ENCODE results near the gene TNS1.
"Not testable (repeated sequence)": the region's sequence is repeated elsewhere in the genome, so short reads cannot be mapped to it uniquely, and the experiment has no call there.

The TNS1 gene

GRCh38 chr2:218023636-218024035 lies 20.8 kb upstream of the TNS1 start:
- H3K4me3 Mint-ChIP-seq: no peak overlapping the region
- peaks cover 5% of the 10 kb centered on the region for H3K4me1 Mint-ChIP-seq
- no peaks in the 10 kb centered on the region for H3K36me3 Mint-ChIP-seq
- H3K9me3 Mint-ChIP-seq: no peaks in the 10 kb centered on the region
- H3K27me3 Mint-ChIP-seq: peaks cover 22% of the 10 kb centered on the region
- no peak for ATAC-seq
- no peak overlapping the region for H3K27ac Mint-ChIP-seq

DNA sequence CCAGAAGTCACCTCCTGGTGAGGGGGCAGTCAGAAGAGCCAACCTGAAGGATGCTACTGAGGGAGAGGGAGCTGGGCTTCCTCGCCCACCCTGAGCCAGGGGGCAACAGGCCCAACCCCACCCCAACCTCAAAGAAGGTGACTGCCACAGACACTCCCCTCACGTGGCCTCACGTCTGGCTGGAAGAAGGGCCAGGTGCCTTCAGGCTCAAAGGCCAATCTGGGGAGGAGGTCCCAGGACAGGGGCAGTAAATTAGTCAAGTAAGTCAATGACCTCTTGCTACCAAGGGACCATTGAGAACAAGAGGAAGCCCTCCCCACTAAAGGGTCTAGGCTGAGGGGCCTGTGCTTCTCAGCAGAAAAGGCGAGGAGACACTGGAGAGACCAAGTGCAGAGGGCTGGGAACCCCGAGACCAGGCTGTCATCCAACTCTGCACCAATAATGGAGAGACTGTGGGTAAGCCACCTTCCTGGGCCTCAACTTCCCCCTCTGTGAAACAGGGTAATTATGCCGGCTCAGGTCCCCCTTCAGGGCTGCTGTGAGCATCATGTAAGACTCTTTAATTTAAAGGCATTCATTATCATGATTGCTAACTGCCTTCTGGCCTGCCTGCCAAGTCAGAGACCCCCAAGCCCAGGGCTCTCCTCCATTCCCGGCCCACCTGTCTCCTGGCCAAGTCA lies 20.2 kb upstream of the TNS1 start:
- H3K36me3 Mint-ChIP-seq: no peaks in the 10 kb centered on the region

DNA sequence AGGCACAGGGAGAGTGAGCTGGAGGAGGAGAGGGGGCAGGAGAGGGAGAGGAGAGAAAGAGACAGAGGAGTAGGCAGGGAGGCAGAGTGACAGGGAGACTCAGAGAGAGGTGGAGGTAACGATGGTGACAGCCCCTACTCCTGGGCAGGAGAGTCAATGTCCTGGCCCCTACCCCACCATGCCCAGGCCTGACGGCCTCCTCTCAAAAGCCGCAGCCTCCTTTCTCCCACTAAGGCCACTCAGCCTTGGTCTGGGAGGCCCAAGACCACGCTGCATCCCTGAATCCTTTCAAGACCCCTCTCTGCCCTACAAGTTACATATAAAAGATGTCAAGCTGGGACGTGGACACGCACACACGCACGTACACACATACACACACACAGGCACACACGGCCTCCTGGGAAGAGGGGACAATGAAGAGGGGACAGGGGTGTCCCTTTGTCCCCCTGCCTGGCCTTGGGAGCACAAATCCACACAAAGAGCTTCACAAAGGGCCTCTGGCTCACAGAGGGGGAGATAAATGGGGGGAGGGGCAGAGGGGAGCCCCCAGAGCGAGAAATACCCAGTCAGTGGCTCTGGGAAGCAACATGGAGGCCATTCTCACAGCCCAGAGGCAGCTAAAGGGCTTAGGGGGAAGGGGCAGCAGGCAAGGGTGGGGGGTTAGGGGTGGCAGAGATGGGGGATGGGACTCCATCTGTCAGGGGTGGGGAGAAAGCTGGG lies 19.5 kb upstream of the TNS1 start:
- no peak overlapping the region for H3K4me3 Mint-ChIP-seq
- H3K4me1 Mint-ChIP-seq: peaks cover 5% of the 10 kb centered on the region
- no peak overlapping the region for H3K27ac Mint-ChIP-seq
- no peaks in the 10 kb centered on the region for H3K36me3 Mint-ChIP-seq
- no peaks in the 10 kb centered on the region for H3K9me3 Mint-ChIP-seq
- H3K27me3 Mint-ChIP-seq: peaks cover 22% of the 10 kb centered on the region
- ATAC-seq: no peak

More for the DNA sequence above, 20.2 kb upstream of the TNS1 start:
- Mint-ChIP-seq H3K4me1 (peaks cover 5% of the 10 kb centered on the region), H3K4me3 (no peak overlapping the region), H3K9me3 (no peaks in the 10 kb centered on the region), H3K27me3 (peaks cover 22% of the 10 kb centered on the region), H3K27ac (no peak overlapping the region)
- no peak for ATAC-seq

DNA sequence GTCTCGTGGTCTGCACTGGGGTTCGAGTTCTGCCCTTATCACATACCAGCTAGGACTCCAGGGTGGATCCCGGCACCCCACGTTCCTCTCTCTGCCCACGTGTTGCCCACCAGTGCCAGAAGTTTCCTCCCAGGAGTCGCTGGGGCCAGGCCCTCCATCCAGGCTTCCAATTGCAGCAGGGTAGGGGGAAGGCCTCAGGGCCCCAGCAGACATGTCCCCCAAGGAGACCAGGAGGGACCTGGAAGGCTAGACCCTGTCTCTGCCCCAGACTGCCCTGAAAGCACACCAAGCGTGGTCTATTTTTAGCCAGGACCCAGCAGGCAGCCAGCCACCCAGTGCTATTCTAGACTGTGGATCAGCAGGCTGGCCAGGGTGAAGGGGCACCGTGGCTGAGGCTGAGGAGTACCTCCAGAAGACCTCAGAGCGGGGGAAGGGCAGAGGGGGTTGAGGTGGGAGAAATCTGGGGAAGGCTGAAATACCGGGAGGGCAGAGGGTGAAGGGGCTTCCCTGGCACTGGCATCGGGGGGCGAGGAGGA lies 18.8 kb upstream of the TNS1 start:
- Mint-ChIP-seq H3K4me3 (no peak overlapping the region), H3K36me3 (no peaks in the 10 kb centered on the region), H3K27ac (no peak overlapping the region), H3K27me3 (peaks cover 22% of the 10 kb centered on the region), H3K4me1 (peaks cover 5% of the 10 kb centered on the region), H3K9me3 (no peaks in the 10 kb centered on the region)
- ATAC-seq: no peak

DNA sequence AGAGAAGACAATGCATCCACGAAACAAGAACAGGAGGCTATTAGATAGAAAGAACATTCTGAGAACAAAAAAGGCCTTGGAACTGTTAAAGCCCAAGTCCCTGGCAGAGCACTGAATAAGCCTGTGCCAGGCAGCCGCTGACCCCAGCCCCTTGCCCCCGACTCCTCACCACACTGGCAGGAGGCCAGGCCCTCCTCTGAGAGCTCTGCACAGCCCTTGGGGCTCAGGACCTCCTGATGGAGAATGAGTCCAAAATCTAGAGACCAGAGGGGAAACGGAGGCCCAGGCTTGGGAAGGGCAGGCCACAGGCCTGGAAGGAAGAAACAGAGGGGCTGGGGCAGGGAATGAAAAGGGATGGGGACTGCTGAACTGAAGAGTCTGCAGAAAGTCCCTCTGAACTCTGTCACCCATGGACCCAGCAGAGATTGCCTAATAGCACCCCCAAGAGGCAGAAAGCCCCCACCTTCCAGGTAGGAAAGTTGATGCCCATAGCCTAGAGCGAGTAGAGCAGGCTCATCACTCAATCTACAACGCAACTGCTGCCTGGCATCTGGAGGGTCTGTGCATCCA lies 18.3 kb upstream of the TNS1 start:
- no peak overlapping the region for H3K4me3 Mint-ChIP-seq
- no peak overlapping the region for H3K27ac Mint-ChIP-seq
- H3K36me3 Mint-ChIP-seq: no peaks in the 10 kb centered on the region
- H3K9me3 Mint-ChIP-seq: no peaks in the 10 kb centered on the region
- ATAC-seq: no peak
- H3K27me3 Mint-ChIP-seq: peaks cover 22% of the 10 kb centered on the region
- peaks cover 5% of the 10 kb centered on the region for H3K4me1 Mint-ChIP-seq

- ATAC-seq: no peak
- peaks cover 5% of the 10 kb centered on the region for H3K4me1 Mint-ChIP-seq
- peaks cover 22% of the 10 kb centered on the region for H3K27me3 Mint-ChIP-seq
- no peak overlapping the region for H3K27ac Mint-ChIP-seq
- no peaks in the 10 kb centered on the region for H3K36me3 Mint-ChIP-seq
- H3K4me3 Mint-ChIP-seq: no peak overlapping the region
- no peaks in the 10 kb centered on the region for H3K9me3 Mint-ChIP-seq
Observed at GRCh38 chr2:218020281-218020680, 17.5 kb upstream of the TNS1 start.

- peaks cover 5% of the 10 kb centered on the region for H3K4me1 Mint-ChIP-seq
- no peak for ATAC-seq
- H3K9me3 Mint-ChIP-seq: no peaks in the 10 kb centered on the region
Observed at GRCh38 chr2:218019411-218020060, 16.7 kb upstream of the TNS1 start.

DNA sequence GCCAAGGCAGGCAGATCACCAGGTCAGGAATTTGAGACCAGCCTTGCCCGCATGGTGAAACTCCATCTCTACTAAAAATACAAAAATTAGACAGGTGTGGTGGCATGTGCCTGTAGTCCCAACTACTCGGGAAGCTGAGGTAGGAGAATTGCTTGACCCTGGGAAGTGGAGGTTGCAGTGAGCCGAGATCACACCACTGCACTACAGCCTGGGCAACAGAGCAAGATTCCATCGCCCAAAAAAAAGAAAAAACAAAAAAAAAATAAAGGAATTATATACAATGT lies 16.0 kb upstream of the TNS1 start:
- not testable (repeated sequence) for H3K4me3 Mint-ChIP-seq, H3K36me3 Mint-ChIP-seq, ATAC-seq, H3K27ac Mint-ChIP-seq, H3K4me1 Mint-ChIP-seq, H3K9me3 Mint-ChIP-seq
- peaks cover 24% of the 10 kb centered on the region for H3K27me3 Mint-ChIP-seq

More at GRCh38 chr2:218019411-218020060, 16.7 kb upstream of the TNS1 start:
- no peak overlapping the region for H3K4me3 Mint-ChIP-seq
- H3K36me3 Mint-ChIP-seq: no peaks in the 10 kb centered on the region
- no peak overlapping the region for H3K27ac Mint-ChIP-seq
- H3K27me3 Mint-ChIP-seq: peaks cover 22% of the 10 kb centered on the region

DNA sequence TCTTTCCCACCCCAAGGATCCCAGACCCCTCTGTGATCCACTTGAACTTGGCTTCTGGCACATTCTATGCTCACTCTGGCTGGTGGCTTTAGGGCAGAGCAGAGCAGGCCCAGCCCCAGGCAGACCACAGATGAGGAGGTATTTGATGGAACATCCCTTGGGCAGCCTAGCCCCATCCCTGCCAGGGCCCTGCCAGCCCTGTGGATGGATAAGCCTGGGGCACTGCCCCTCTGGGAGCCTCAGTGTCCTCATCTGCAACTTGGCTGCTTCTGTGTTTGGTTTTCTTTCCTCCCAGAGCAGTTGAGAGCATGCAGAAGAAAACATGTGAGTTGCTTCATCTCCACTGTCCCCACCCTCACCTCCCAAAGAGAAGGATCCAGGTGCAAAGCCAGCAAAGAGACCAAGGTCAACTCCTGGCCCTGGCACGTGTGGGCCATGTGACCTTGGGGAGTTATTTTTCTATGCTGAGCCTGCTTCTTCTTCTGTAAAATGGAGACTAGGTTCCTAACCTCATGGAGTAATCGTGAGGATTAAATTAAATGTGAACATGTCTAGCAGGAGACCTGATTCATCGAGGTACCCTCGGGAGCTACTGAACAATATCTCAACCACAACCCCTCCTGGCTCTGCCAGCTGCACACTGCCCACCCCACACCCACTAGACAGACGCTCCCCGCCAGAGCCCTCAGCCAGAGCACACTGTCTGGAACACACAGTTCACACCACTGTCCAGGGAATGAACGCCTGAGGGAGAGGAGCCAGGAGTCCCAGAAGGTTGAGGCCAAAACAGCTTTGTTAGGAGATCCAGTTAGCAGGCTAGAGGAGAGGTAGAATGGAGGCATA lies 14.6 kb upstream of the TNS1 start:
- ATAC-seq: no peak
- H3K27me3 Mint-ChIP-seq: peaks cover 31% of the 10 kb centered on the region
- H3K4me3 Mint-ChIP-seq: no peak overlapping the region
- H3K4me1 Mint-ChIP-seq: peaks cover 5% of the 10 kb centered on the region
- H3K36me3 Mint-ChIP-seq: no peaks in the 10 kb centered on the region
- H3K27ac Mint-ChIP-seq: no peak overlapping the region
- no peaks in the 10 kb centered on the region for H3K9me3 Mint-ChIP-seq

GRCh38 chr2:218016810-218017209 lies 14.0 kb upstream of the TNS1 start:
- ATAC-seq: no peak
- Mint-ChIP-seq H3K4me1 (peaks cover 5% of the 10 kb centered on the region), H3K27me3 (peaks cover 31% of the 10 kb centered on the region), H3K9me3 (no peaks in the 10 kb centered on the region), H3K4me3 (no peak overlapping the region), H3K36me3 (no peaks in the 10 kb centered on the region), H3K27ac (no peak overlapping the region)

- Mint-ChIP-seq H3K27me3 (peaks cover 35% of the 10 kb centered on the region), H3K4me3 (no peak overlapping the region), H3K27ac (no peak overlapping the region), H3K4me1 (peaks cover 8% of the 10 kb centered on the region), H3K9me3 (no peaks in the 10 kb centered on the region), H3K36me3 (no peaks in the 10 kb centered on the region)
- no peak for ATAC-seq
Observed at GRCh38 chr2:218015586-218016521, 13.1 kb upstream of the TNS1 start.

GRCh38 chr2:218014706-218015585 lies 12.2 kb upstream of the TNS1 start:
- Mint-ChIP-seq H3K36me3 (no peaks in the 10 kb centered on the region), H3K9me3 (no peaks in the 10 kb centered on the region), H3K4me1 (peaks cover 11% of the 10 kb centered on the region), H3K4me3 (no peak overlapping the region), H3K27ac (no peak overlapping the region), H3K27me3 (peaks cover 33% of the 10 kb centered on the region)
- no peak for ATAC-seq

GRCh38 chr2:218013289-218013688 lies 10.5 kb upstream of the TNS1 start:
- Mint-ChIP-seq H3K9me3 (no peaks in the 10 kb centered on the region), H3K36me3 (no peaks in the 10 kb centered on the region), H3K4me1 (peaks cover 17% of the 10 kb centered on the region), H3K27ac (no peak overlapping the region), H3K4me3 (no peak overlapping the region), H3K27me3 (peaks cover 49% of the 10 kb centered on the region)
- no peak for ATAC-seq
